Inflammatory macrophage treated with lipopolysaccharide for 1 hour (primary cell): ENCODE data around the gene INPP5A.
"Not testable (repeated sequence)": the region's sequence is repeated elsewhere in the genome, so short reads cannot be mapped to it uniquely, and the experiment has no call there.

ENCODE experiments used
- DNase-seq, 2 donors: peaks; one replicate each; pipeline ENCODE4 v3.0.0-alpha.2; 2020 to 2022

The INPP5A gene

GRCh38 chr10:132793213-132793612, 255.6 kb downstream of the INPP5A start:
- no peak for DNase-seq

- no peak for DNase-seq
Observed at GRCh38 chr10:132793871-132794849, 256.6 kb downstream of the INPP5A start.

- DNase-seq = no peak
Observed at GRCh38 chr10:132796846-132797245, 259.3 kb downstream of the INPP5A start.

- DNase-seq = not testable (repeated sequence)
Observed at GRCh38 chr10:132797986-132798385, 260.4 kb downstream of the INPP5A start.

- no peak for DNase-seq
Observed at GRCh38 chr10:132798403-132798802, 260.8 kb downstream of the INPP5A start.

GRCh38 chr10:132798876-132799275, 261.3 kb downstream of the INPP5A start:
- DNase-seq = no peak

- no peak for DNase-seq
Observed at GRCh38 chr10:132799865-132800264, 262.3 kb downstream of the INPP5A start.

GRCh38 chr10:132802048-132802447, 264.5 kb downstream of the INPP5A start:
- no peak for DNase-seq

- DNase-seq = no peak
Observed at GRCh38 chr10:132802694-132803320, 265.2 kb downstream of the INPP5A start.

- DNase-seq = no peak
Observed at GRCh38 chr10:132803416-132804210, 266.0 kb downstream of the INPP5A start.

GRCh38 chr10:132804287-132804686, 266.7 kb downstream of the INPP5A start:
- no peak for DNase-seq

GRCh38 chr10:132804785-132805426, 267.3 kb downstream of the INPP5A start:
- no peak for DNase-seq

- no peak for DNase-seq
Observed at GRCh38 chr10:132805599-132805998, 268.0 kb downstream of the INPP5A start.

GRCh38 chr10:132806110-132806509, 268.5 kb downstream of the INPP5A start:
- DNase-seq = no peak

GRCh38 chr10:132806561-132807003, 269.0 kb downstream of the INPP5A start:
- DNase-seq = no peak

GRCh38 chr10:132807621-132808049, 270.0 kb downstream of the INPP5A start:
- no peak for DNase-seq

- no peak for DNase-seq
Observed at GRCh38 chr10:132808383-132809231, 271.0 kb downstream of the INPP5A start.

- no peak for DNase-seq
Observed at GRCh38 chr10:132809232-132810140, 271.9 kb downstream of the INPP5A start.

- DNase-seq = no peak
Observed at GRCh38 chr10:132810141-132810806, 272.7 kb downstream of the INPP5A start.
